Keratinocyte (primary cell): ENCODE data around the gene CLBA1. TPM values are rescaled to one million over a fixed set of nuclear protein-coding genes. Genes with fewer than 3 reads are reported as not detected.

Experiments
- DNase-seq: peaks from one replicate; pipeline ENCODE4 v3.0.0-alpha.2; 2011; ENCODE audit warnings: low read depth, missing footprints, low spot score
- FAIRE-seq: peaks from 2 replicates; lab custom pipeline; 2011; peaks lifted over from hg19 to GRCh38; lab: Jason Lieb, UNC
- H2AFZ ChIP-seq: 2 replicates; pipeline ENCODE4 v1.6.0; 2012; ENCODE audit warnings: low read length, control low read depth, inconsistent platforms; ENCODE audit not compliant: control insufficient read depth
- H3K27ac ChIP-seq: 2 replicates; pipeline ENCODE4 v1.5.1; 2011; ENCODE audit warnings: low read length; ENCODE audit not compliant: control insufficient read depth, insufficient read depth
- H3K27me3 ChIP-seq: 3 replicates; pipeline ENCODE4 v1.6.0; 2011; ENCODE audit warnings: low read length; ENCODE audit not compliant: control insufficient read depth, insufficient read depth; ENCODE audit errors: extremely low read depth
- H3K36me3 ChIP-seq, 2 experiments: 2 replicates in 1 of 2; 3 replicates in 1 of 2; pipeline ENCODE4 v1.5.1; 2011; ENCODE audit warnings: low read length in 2 of 2, mild to moderate bottlenecking in 1 of 2; ENCODE audit not compliant: control insufficient read depth in 2 of 2, insufficient read depth in 2 of 2; ENCODE audit errors: extremely low read depth in 1 of 2
- H3K4me1 ChIP-seq: 3 replicates; pipeline ENCODE4 v1.5.1; 2011; ENCODE audit warnings: low read length; ENCODE audit not compliant: control insufficient read depth, insufficient read depth; ENCODE audit errors: extremely low read depth
- H3K4me2 ChIP-seq: 3 replicates; pipeline ENCODE4 v1.6.0; 2011; ENCODE audit warnings: low read depth, low read length; ENCODE audit not compliant: control insufficient read depth, insufficient read depth; ENCODE audit errors: extremely low read depth
- H3K4me3 ChIP-seq, 3 experiments: fragments of 200-600 bp in 1 of 3; sonication (generic) in 1 of 3; 2 replicates in 2 of 3; 3 replicates in 1 of 3; pipeline ENCODE4 v1.5.1; 2011 to 2016; ENCODE audit warnings: low read length in 3 of 3, mild to moderate bottlenecking in 3 of 3, control low read depth in 2 of 3, inconsistent platforms in 1 of 3, low read depth in 1 of 3, mixed read lengths in 1 of 3, mixed run types in 1 of 3, moderate library complexity in 1 of 3; ENCODE audit not compliant: control insufficient read depth in 2 of 3, insufficient read depth in 2 of 3; ENCODE audit errors: extremely low read depth in 1 of 3
- H3K79me2 ChIP-seq: 2 replicates; pipeline ENCODE4 v1.6.0; 2012; ENCODE audit warnings: low read length; ENCODE audit not compliant: control insufficient read depth, insufficient read depth
- H3K9ac ChIP-seq: 3 replicates; pipeline ENCODE4 v1.6.0; 2011; ENCODE audit warnings: low read length; ENCODE audit not compliant: control insufficient read depth, insufficient read depth; ENCODE audit errors: extremely low read depth
- H3K9me1 ChIP-seq: 3 replicates; pipeline ENCODE4 v1.6.0; 2011; ENCODE audit warnings: low read length; ENCODE audit not compliant: control insufficient read depth, insufficient read depth; ENCODE audit errors: extremely low read depth
- H3K9me3 ChIP-seq: 2 replicates; pipeline ENCODE4 v1.5.1; 2012; ENCODE audit warnings: low read depth, low read length; ENCODE audit not compliant: control insufficient read depth
- H4K20me1 ChIP-seq: 3 replicates; pipeline ENCODE4 v1.6.0; 2011; ENCODE audit warnings: low read length; ENCODE audit not compliant: control insufficient read depth, insufficient read depth; ENCODE audit errors: extremely low read depth
- CTCF ChIP-seq, 3 experiments: IDR thresholded peaks in 1 of 3; conservative IDR thresholded peaks in 1 of 3; optimal IDR thresholded peaks in 1 of 3; 2 replicates in 2 of 3; 3 replicates in 1 of 3; pipeline versions ENCODE3 to v1.5.1; 2011; ENCODE audit warnings: low read length in 3 of 3, mild to moderate bottlenecking in 3 of 3, moderate library complexity in 2 of 3, control low read depth in 1 of 3, inconsistent platforms in 1 of 3; ENCODE audit not compliant: insufficient read depth in 2 of 3; ENCODE audit errors: extremely low read depth in 1 of 3
- EZH2 ChIP-seq: IDR thresholded peaks from one replicate; pipeline ENCODE4 v1.6.1; 2012; ENCODE audit warnings: inconsistent platforms, mild to moderate bottlenecking, low read length, moderate library complexity
- dilution Hi-C: fragments of 300-500 bp; cut with MboI; formaldehyde crosslinking; loops from one replicate; pipeline ENCODE4 v1.7.0; 2020; ENCODE audit warnings: low sequenced_read_pairs; ENCODE audit not compliant: extremely low pct_ligation_motif_present
- polyA plus RNA-seq, 5 experiments: library from polyadenylated mRNA; depleted of rRNA in 3 of 5; stranded (reverse) in 3 of 5; stranded (forward) in 1 of 5; unstranded in 1 of 5; fragments of >200 nt; gene quantifications; 1 replicate in 1 of 5; 2 replicates in 3 of 5; 3 replicates in 1 of 5; pipeline versions ENCODE4 v1.2.1 to v1.2.3, GENCODE V29; 2011 to 2012; ENCODE audit warnings: missing spikeins in 2 of 5, low read depth in 1 of 5, low replicate concordance in 1 of 5

The CLBA1 gene
- polyA plus RNA-seq, 1 donor (not counting 4 experiments of a cell fraction or from before 2014, with no cell fraction given): 8.6 TPM

GRCh38 chr14:104996483-104996882 is 10.9 kb downstream of the CLBA1 start:
- FAIRE-seq: no peak
- Histone ChIP-seq H3K4me2 (no peak overlapping the region), H3K9me3 (no peaks in the 10 kb centered on the region), H3K4me3 (no peak overlapping the region), H3K4me1 (no peaks in the 10 kb centered on the region), H3K36me3 (peaks cover 16 to 21% of the 10 kb centered on the region in 2 experiments), H4K20me1 (no peaks in the 10 kb centered on the region), H3K9me1 (no peaks in the 10 kb centered on the region), H3K9ac (no peak overlapping the region), H3K79me2 (peaks cover 2% of the 10 kb centered on the region), H2AFZ (no peak overlapping the region), H3K27me3 (no peaks in the 10 kb centered on the region), H3K27ac (no peak overlapping the region)
- TF ChIP-seq CTCF (optimal IDR thresholded peaks at IDR 0.05 in 1 of 3, IDR thresholded peaks at IDR 0.05 in 1 of 3, conservative IDR thresholded peaks at IDR 0.05 in 1 of 3; ENCODE audit: extremely low read depth in 1 of 3, insufficient read depth in 2 of 3, low read length in 3 of 3): no peak
- TF ChIP-seq EZH2: no peak
- dilution Hi-C loops: no loop called here
- no peak for DNase-seq

- FAIRE-seq: no peak
- no peak overlapping the region for H3K27ac ChIP-seq
- dilution Hi-C loops: no loop called here
These were observed 13.2 kb downstream of the CLBA1 start for GRCh38 chr14:104998801-104999200.

More at GRCh38 chr14:104998801-104999200, 13.2 kb downstream of the CLBA1 start:
- Histone ChIP-seq H3K9me3 (no peaks in the 10 kb centered on the region), H3K4me1 (no peaks in the 10 kb centered on the region), H2AFZ (no peak overlapping the region), H3K79me2 (peaks cover 4% of the 10 kb centered on the region), H3K9ac (no peak overlapping the region), H3K27me3 (no peaks in the 10 kb centered on the region), H3K36me3 (peaks cover 5 to 14% of the 10 kb centered on the region in 2 experiments), H3K4me3 (no peak overlapping the region), H3K9me1 (no peaks in the 10 kb centered on the region), H3K4me2 (no peak overlapping the region), H4K20me1 (no peaks in the 10 kb centered on the region)
- TF ChIP-seq EZH2: no peak
- TF ChIP-seq CTCF (optimal IDR thresholded peaks at IDR 0.05 in 1 of 3, IDR thresholded peaks at IDR 0.05 in 1 of 3, conservative IDR thresholded peaks at IDR 0.05 in 1 of 3; ENCODE audit: extremely low read depth in 1 of 3, insufficient read depth in 2 of 3, low read length in 3 of 3): no peak
- no peak for DNase-seq
